Subcutaneous abdominal adipose tissue (tissue), 5 donors: ENCODE data around the gene SORCS2.
A peak's percentile ranks its signal among the peaks of the same experiment; 100 is the strongest.

Experiments
- H3K27ac ChIP-seq: one replicate; pipeline ENCODE4 v1.7.0; 2013; ENCODE audit warnings: low read depth, mild to moderate bottlenecking, inconsistent platforms, low read length, moderate library complexity
- H3K27me3 ChIP-seq, 5 donors: one replicate each; pipeline ENCODE4 v1.7.0; 2013; ENCODE audit warnings: low read length in 5 of 5, inconsistent platforms in 1 of 5; ENCODE audit not compliant: control insufficient read depth in 5 of 5, insufficient read depth in 4 of 5
- H3K36me3 ChIP-seq, 5 donors: one replicate each; pipeline ENCODE4 v1.7.0; 2013; ENCODE audit warnings: low read length in 5 of 5; ENCODE audit not compliant: control insufficient read depth in 5 of 5, insufficient read depth in 5 of 5
- H3K4me1 ChIP-seq, 5 donors: one replicate each; pipeline ENCODE4 v1.7.0; 2013; ENCODE audit warnings: low read length in 5 of 5, mild to moderate bottlenecking in 3 of 5, moderate library complexity in 1 of 5; ENCODE audit not compliant: control insufficient read depth in 5 of 5, insufficient read depth in 5 of 5
- H3K4me3 ChIP-seq, 5 donors: one replicate each; pipeline ENCODE4 v1.7.0; 2013; ENCODE audit warnings: low read length in 5 of 5, low read depth in 1 of 5
- H3K9ac ChIP-seq, 5 donors: one replicate each; pipeline ENCODE4 v1.7.0; 2013; ENCODE audit warnings: low read length in 5 of 5, mild to moderate bottlenecking in 4 of 5, moderate library complexity in 3 of 5
- H3K9me3 ChIP-seq, 5 donors: one replicate each; pipeline ENCODE4 v1.7.0; 2013; ENCODE audit warnings: low read length in 5 of 5; ENCODE audit not compliant: control insufficient read depth in 5 of 5
- donor health status: healthy.
- donor health status: healthy.
- donor health status: healthy.
- donor health status: healthy.
- donor health status: healthy.

SORCS2 gene

DNA sequence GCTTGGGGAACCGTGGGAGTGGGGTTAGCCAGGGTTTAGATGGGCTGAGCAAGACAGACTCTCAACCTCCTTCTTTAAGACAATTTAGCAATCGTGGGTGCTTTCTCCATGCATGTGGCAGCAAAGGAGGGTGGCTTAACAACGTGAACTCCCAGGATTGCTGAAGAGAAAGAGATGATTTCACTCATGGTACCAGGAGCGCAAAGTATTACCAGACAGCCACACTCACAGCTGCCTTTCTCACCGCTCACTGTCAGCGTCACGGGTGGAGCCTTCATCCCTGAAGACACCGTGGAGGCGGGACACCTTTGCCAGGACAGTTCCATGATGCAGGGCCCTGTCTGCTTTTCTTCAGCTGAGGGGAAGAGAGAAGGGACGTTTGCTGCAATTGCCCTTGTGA is 454.8 kb downstream of the SORCS2 start:
- H3K27ac ChIP-seq, result no peak overlapping the region
- H3K9me3 ChIP-seq, result peaks cover 0 to 8% (median 8%) of the 10 kb centered on the region in 5 donors
- peak overlapping the region in 1 of 5 donors; percentile 35 for H3K9ac ChIP-seq
- H3K36me3 ChIP-seq, result no peaks in the 10 kb centered on the region
- peaks cover 0 to 15% (median 0%) of the 10 kb centered on the region in 5 donors for H3K27me3 ChIP-seq
- H3K4me1 ChIP-seq, result peaks cover 2 to 41% (median 34%) of the 10 kb centered on the region in 5 donors
- no peak overlapping the region for H3K4me3 ChIP-seq

- Histone ChIP-seq H3K9ac (no peak overlapping the region), H3K9me3 (peaks cover 0 to 8% (median 8%) of the 10 kb centered on the region in 5 donors), H3K4me3 (no peak overlapping the region), H3K36me3 (no peaks in the 10 kb centered on the region), H3K4me1 (peaks cover 2 to 47% (median 40%) of the 10 kb centered on the region in 5 donors), H3K27ac (no peak overlapping the region), H3K27me3 (peaks cover 0 to 14% (median 0%) of the 10 kb centered on the region in 5 donors)
Observed at GRCh38 chr4:7647600-7648543, 455.5 kb downstream of the SORCS2 start.

DNA sequence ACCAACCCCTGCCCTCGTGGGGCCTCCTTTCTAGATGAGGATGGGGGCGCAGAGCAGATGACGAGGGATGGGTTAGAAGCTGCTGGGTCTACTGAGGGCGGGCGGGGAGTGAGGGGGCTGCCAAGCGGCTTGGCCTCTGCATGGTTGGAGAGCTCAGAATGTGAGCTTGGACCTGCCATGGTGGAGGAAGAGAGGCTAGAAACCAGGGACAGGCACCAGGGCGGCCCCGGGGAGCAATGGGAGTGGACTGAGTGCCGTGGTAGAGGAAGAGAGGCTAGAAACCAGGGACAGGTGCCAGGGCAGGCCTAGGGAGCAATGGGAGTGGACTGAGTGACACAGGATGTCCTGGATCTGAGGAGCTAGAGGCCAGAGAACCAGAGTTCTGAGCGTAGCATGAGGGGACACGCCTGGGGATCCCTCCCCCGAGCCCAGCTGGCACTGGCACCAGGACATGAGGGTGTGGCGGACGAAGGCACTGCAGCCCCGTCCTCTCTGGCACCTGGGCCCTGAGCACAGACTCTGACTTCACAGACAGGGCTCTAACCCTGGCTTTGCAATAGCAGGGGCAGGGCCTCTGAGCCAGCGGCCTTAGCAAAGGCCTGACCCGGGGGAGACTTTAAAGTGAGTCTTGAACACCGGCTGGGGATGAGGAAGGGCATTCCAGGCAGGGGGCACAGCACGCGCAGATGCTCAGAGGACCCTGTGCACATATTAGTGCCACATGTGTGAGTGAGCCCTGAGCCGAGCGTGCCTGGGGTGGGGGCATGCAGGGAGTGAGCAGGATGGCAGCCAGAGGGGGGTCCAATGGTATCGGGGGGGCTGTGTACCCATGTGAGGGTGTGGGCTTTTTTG is 456.4 kb downstream of the SORCS2 start:
- no peak overlapping the region for H3K4me3 ChIP-seq
- peaks cover 0 to 12% (median 3%) of the 10 kb centered on the region in 5 donors for H3K27me3 ChIP-seq
- H3K27ac ChIP-seq, result no peak overlapping the region
- peaks cover 2 to 54% (median 43%) of the 10 kb centered on the region in 5 donors for H3K4me1 ChIP-seq
- peaks cover 0 to 8% (median 8%) of the 10 kb centered on the region in 5 donors for H3K9me3 ChIP-seq
- no peaks in the 10 kb centered on the region for H3K36me3 ChIP-seq
- H3K9ac ChIP-seq, result no peak overlapping the region

DNA sequence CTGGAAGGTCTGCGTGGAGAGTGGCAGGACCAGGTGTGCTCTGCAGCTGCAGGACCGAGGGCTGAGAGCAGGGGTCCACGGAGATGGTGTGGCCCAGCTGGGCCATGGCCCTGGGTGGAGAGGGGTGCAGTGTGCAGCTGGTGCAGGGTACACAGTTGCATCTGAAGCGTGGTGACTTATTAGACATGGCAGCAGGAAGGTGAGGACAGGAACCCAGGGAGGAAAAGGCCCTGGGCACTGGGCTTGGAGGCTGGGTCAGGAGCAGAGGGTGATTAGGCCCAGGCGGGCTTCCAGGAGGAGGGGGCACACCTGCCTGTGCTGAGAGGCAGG is 457.0 kb downstream of the SORCS2 start:
- Histone ChIP-seq H3K9ac (no peak overlapping the region), H3K27me3 (peaks cover 0 to 16% (median 4%) of the 10 kb centered on the region in 5 donors), H3K4me3 (no peak overlapping the region), H3K4me1 (peaks cover 2 to 60% (median 49%) of the 10 kb centered on the region in 5 donors), H3K27ac (no peak overlapping the region), H3K36me3 (no peaks in the 10 kb centered on the region), H3K9me3 (peaks cover 0 to 3% (median 3%) of the 10 kb centered on the region in 5 donors)

DNA sequence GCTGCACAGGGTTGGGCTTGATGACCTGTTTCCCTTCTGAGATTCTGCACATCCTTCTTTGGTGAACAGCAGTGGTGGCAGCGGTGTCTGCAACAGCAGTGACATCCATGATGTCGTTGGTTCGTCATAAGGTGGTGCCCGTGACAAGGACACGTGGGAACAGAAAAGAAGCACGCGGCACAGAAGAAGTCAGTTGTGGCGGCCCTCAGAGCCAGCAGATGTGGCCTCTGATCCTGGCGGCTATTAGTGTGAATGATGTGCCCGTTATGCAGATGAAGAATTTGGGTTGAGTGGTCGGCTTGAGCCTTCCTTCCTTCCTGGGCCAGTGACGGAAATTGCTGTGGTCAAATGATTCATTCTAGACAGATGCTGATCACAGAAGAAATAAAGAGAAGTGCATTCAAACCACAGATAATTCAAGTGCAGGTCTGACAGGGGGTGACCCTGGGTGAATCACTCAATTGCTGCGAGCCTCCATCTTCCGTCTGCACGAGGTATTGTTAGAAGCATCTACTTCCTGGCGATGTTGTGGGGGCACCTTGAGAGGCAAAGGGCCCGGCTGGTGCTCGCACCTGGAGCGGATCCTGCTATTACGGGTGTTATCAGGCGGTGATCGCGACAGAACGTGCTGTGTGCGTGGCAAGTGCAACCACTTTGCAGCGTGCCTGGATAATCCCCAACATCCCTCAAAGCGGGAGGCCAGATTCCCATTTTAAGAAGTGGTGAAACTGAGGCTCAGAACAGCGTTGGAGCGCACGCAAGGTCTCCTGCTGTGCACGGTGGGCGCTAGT is 457.6 kb downstream of the SORCS2 start:
- Histone ChIP-seq H3K9ac (no peak overlapping the region), H3K4me1 (peaks cover 2 to 61% (median 49%) of the 10 kb centered on the region in 5 donors), H3K27me3 (peaks cover 0 to 22% (median 7%) of the 10 kb centered on the region in 5 donors), H3K4me3 (no peak overlapping the region), H3K27ac (no peak overlapping the region), H3K9me3 (no peaks in the 10 kb centered on the region), H3K36me3 (no peaks in the 10 kb centered on the region)

GRCh38 chr4:7650606-7651385 is 458.5 kb downstream of the SORCS2 start:
- no peak overlapping the region for H3K9ac ChIP-seq
- H3K27me3 ChIP-seq, result peaks cover 0 to 29% (median 7%) of the 10 kb centered on the region in 5 donors
- H3K4me1 ChIP-seq, result peaks cover 2 to 61% (median 49%) of the 10 kb centered on the region in 5 donors
- no peaks in the 10 kb centered on the region for H3K9me3 ChIP-seq
- H3K4me3 ChIP-seq, result no peak overlapping the region
- no peak overlapping the region for H3K27ac ChIP-seq
- H3K36me3 ChIP-seq, result no peaks in the 10 kb centered on the region

GRCh38 chr4:7651461-7651921 is 459.2 kb downstream of the SORCS2 start:
- H3K4me3 ChIP-seq, result peak overlapping the region in 1 of 5 donors; percentile 11
- no peaks in the 10 kb centered on the region for H3K36me3 ChIP-seq
- no peak overlapping the region for H3K27ac ChIP-seq
- no peak overlapping the region for H3K9ac ChIP-seq
- no peaks in the 10 kb centered on the region for H3K9me3 ChIP-seq
- peaks cover 0 to 29% (median 7%) of the 10 kb centered on the region in 5 donors for H3K27me3 ChIP-seq
- H3K4me1 ChIP-seq, result peaks cover 2 to 61% (median 45%) of the 10 kb centered on the region in 5 donors

DNA sequence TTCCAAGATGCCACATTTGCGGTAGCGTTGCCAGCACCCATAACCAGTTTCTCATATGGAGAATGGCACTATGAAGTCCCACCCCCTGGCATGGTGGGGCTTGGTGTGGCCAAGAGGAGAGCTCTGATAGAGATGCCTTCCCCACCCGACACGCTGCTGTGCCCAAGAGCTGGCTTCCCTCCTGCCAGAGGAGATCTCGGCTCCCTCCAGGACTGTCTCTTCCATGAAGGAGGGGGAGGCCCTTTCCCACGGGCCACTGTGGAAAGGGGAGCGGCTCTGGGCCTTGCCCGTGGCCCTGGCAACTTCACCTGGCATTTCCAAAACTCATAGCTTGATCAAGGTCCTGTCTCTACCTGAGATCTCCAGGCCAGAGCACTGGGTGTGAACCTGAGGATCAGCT is 459.7 kb downstream of the SORCS2 start:
- Histone ChIP-seq H3K36me3 (no peaks in the 10 kb centered on the region), H3K27ac (no peak overlapping the region), H3K27me3 (peaks cover 0 to 29% (median 7%) of the 10 kb centered on the region in 5 donors), H3K4me1 (peaks cover 2 to 61% (median 40%) of the 10 kb centered on the region in 5 donors), H3K9ac (no peak overlapping the region), H3K4me3 (peak overlapping the region in 1 of 5 donors; percentile 18), H3K9me3 (no peaks in the 10 kb centered on the region)

GRCh38 chr4:7652451-7652881 is 460.1 kb downstream of the SORCS2 start:
- H3K27ac ChIP-seq, result no peak overlapping the region
- no peak overlapping the region for H3K9ac ChIP-seq
- H3K4me1 ChIP-seq, result peaks cover 2 to 61% (median 39%) of the 10 kb centered on the region in 5 donors
- H3K27me3 ChIP-seq, result peaks cover 0 to 29% (median 7%) of the 10 kb centered on the region in 5 donors
- H3K9me3 ChIP-seq, result no peaks in the 10 kb centered on the region
- H3K4me3 ChIP-seq, result peak overlapping the region in 1 of 5 donors; percentile 18
- H3K36me3 ChIP-seq, result no peaks in the 10 kb centered on the region
